PC-3 (cell line): Measurements from ENCODE around the gene WWC2.

ENCODE experiments used
- CTCF ChIP-seq: fragments of 300-600 bp; sonication (generic); conservative IDR thresholded peaks from 2 replicates; pipeline ENCODE4 v1.5.1; 2017; ENCODE audit warnings: antibody characterized with exemption, low read depth, mild to moderate bottlenecking, low read length
- EZH2 ChIP-seq: fragments of 300-600 bp; sonication (generic); IDR thresholded peaks from one replicate; pipeline ENCODE4 v1.6.1; 2017; ENCODE audit warnings: antibody characterized with exemption, mild to moderate bottlenecking, low read length; ENCODE audit not compliant: unreplicated experiment
- EZH2phosphoT487 ChIP-seq: fragments of 300-600 bp; sonication (generic); IDR thresholded peaks from 2 replicates; pipeline ENCODE4 v1.6.1; 2018; ENCODE audit warnings: mild to moderate bottlenecking, antibody characterized with exemption, low read length, borderline replicate concordance

- no peak for TF ChIP-seq CTCF
- TF ChIP-seq EZH2phosphoT487: no peak
- no peak for TF ChIP-seq EZH2
Observed at GRCh38 chr4:183276106-183276505, 177.0 kb downstream of the WWC2 start.
